WERI-Rb-1 (cell line): ENCODE measurements around the gene CDC25B.

Experiments
- DNase-seq: peaks from one replicate; pipeline ENCODE4 v3.0.0-alpha.2; 2020
- H3K27ac ChIP-seq: fragments of 250-450 bp; sonication (Bioruptor Pico); 2 replicates; pipeline ENCODE4 v1.5.1; 2020; ENCODE audit warnings: mild to moderate bottlenecking, moderate library complexity
- H3K27me3 ChIP-seq: fragments of 250-450 bp; sonication (Bioruptor Pico); 2 replicates; pipeline ENCODE4 v1.5.1; 2021; ENCODE audit warnings: mild to moderate bottlenecking, low read depth, moderate library complexity; ENCODE audit not compliant: insufficient read depth, severe bottlenecking
- H3K36me3 ChIP-seq: fragments of 250-450 bp; sonication (Bioruptor Pico); 2 replicates; pipeline ENCODE4 v1.5.1; 2020; ENCODE audit warnings: mild to moderate bottlenecking, moderate library complexity
- H3K4me3 ChIP-seq: 2 replicates; pipeline ENCODE4 v1.5.1; 2011; ENCODE audit warnings: low read depth, mild to moderate bottlenecking, control low read depth, low read length
- H3K9me3 ChIP-seq: fragments of 250-450 bp; sonication (Bioruptor Pico); 2 replicates; pipeline ENCODE4 v1.5.1; 2021; ENCODE audit warnings: mild to moderate bottlenecking, moderate library complexity; ENCODE audit not compliant: severe bottlenecking
- CTCF ChIP-seq: IDR thresholded peaks from 2 replicates; pipeline ENCODE4 v1.5.1; 2011; ENCODE audit warnings: low read depth, mild to moderate bottlenecking, control low read depth, inconsistent platforms, low read length

CDC25B gene

GRCh38 chr20:3811467-3812258 is 15.6 kb downstream of the CDC25B start:
- no peaks in the 10 kb centered on the region for H3K9me3 ChIP-seq
- H3K27ac ChIP-seq: no peak overlapping the region
- H3K4me3 ChIP-seq: no peak overlapping the region
- TF ChIP-seq CTCF: no peak
- H3K36me3 ChIP-seq: no peaks in the 10 kb centered on the region
- no peaks in the 10 kb centered on the region for H3K27me3 ChIP-seq
- no peak for DNase-seq

DNA sequence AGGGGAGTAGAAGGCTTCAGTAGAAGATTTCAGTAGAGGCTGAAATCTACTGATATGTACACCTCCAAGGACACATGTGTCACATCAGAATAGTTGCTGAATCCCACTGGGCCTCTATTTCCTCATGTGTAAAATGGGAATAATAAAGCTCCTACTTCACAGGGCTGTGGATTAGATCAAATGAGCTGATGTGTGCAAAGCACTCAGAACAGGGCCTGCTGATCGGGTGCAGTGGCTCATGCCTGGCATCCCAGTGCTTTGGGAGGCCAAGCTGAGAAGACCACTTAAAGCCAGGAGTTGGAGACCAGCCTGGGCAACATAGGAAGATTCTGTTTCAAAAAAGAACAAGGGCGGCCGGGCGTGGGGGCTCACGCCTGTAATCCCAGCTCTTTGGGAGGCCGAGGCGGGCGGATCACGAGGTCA is 16.2 kb downstream of the CDC25B start:
- Histone ChIP-seq H3K9me3 (no peaks in the 10 kb centered on the region), H3K27me3 (no peaks in the 10 kb centered on the region), H3K36me3 (no peaks in the 10 kb centered on the region), H3K27ac (no peak overlapping the region), H3K4me3 (no peak overlapping the region)
- no peak for TF ChIP-seq CTCF
- DNase-seq: no peak

GRCh38 chr20:3812975-3813847 is 17.1 kb downstream of the CDC25B start:
- Histone ChIP-seq H3K4me3 (no peak overlapping the region), H3K9me3 (no peaks in the 10 kb centered on the region), H3K27me3 (no peaks in the 10 kb centered on the region), H3K27ac (no peak overlapping the region), H3K36me3 (no peaks in the 10 kb centered on the region)
- no peak for DNase-seq
- TF ChIP-seq CTCF: no peak

DNA sequence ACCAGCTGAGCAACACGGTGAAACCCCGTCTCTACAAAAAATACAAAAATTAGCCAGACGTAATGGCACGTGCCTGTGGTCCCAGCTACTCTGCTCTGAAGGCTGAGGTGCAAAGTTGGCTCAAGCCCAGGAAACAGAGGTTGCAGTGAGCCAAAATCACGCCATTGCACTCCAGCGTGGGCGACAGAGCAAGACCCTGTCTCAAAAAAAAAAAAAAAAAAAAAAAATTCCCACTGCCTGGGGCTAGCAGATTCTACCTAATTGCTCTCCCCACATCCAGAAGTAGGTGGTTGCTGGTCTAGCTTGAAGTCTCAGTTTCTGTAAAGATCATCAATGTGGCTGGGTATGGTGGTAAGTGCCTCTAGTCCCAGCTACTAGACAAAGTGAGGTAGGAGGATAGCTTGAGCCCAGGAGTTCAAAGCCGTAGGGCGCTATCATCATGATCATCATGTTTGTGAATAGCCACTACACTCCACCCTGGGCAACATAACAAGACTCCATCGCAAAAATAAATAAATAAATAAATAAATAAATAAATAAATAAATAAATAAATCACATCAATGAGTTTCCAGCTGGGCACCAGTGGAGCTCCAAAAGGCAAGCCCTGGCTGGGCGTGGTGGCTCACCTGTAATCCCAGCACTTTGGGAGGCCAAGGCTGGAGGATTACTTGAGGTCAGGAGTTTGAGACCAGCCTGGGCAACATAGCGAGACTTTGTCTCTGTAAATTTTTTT is 17.9 kb downstream of the CDC25B start:
- H3K27me3 ChIP-seq: no peaks in the 10 kb centered on the region
- no peak overlapping the region for H3K27ac ChIP-seq
- no peaks in the 10 kb centered on the region for H3K36me3 ChIP-seq
- no peak overlapping the region for H3K4me3 ChIP-seq
- H3K9me3 ChIP-seq: no peaks in the 10 kb centered on the region
- DNase-seq: no peak
- TF ChIP-seq CTCF: no peak

DNA sequence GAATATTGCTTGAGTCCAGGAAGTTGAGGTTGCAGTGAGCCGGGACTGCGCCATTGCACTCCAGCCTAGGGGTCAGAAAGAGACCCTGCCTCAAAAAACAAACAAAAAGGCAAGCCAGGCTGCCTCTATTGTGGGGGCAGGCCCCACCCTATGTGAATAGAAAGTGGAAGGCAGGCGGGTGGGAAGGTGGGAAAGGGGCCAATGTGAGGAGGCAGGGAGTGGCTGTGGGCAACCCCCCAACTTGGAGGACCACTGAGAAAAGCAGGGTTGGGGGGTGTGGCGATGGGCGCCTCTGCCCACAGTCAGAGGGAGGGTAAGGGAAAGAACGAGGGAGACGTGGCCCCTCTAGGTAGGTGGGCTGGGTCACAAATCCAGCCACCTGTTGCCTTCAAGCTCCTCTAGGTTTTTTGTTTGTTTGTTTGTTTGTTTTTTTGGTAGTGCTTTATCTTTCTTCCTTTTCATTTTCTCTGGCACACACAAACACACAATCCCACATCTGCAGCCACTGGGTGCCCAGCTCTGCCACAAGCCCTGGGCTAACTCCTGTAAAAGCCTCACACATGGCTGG is 18.9 kb downstream of the CDC25B start:
- no peak for TF ChIP-seq CTCF
- no peak overlapping the region for H3K27ac ChIP-seq
- H3K9me3 ChIP-seq: no peaks in the 10 kb centered on the region
- no peaks in the 10 kb centered on the region for H3K36me3 ChIP-seq
- no peak for DNase-seq
- no peaks in the 10 kb centered on the region for H3K27me3 ChIP-seq
- no peak overlapping the region for H3K4me3 ChIP-seq
